ENCODE results near the gene IL27RA. TPM values are rescaled to one million over a fixed set of nuclear protein-coding genes. Genes with fewer than 3 reads are reported as not detected.

The IL27RA gene
- total RNA-seq, 2 donors from 2014 or later: 4.7 to 8.3 TPM

DNA sequence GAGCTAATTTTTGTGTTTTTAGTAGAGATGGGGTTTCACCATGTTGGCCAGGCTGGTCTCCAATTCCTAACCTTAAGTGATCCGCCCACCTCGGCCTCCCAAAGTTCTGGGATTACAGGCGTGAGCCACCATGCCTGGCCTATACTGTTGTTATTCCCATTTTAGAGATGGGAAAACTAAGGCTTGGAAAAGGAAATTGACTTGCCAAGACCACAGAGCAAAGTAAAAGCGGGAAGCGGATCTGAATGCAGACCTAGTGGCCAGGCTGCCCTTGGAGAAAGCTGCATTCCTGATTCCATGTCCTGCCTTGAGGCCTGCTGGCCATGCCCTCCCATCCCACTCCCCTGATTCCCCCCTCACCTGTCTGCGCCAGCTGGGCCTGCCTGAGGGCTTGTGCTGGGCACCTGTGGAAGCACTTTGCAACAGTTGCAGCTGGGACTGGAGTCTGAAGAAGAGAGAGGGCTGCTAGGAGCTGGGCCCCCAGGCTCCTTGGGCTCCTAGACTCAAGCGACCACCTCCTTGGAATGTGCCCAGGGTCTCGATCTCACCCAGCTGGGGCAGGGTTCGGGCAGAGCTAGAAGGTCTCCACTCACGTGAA, 24.6 kb downstream of the IL27RA start:
- intact Hi-C loops (cut with DNase I): no loop called here
- WGBS: 92% methylated on average over 10 of the region's 10 CpGs

DNA sequence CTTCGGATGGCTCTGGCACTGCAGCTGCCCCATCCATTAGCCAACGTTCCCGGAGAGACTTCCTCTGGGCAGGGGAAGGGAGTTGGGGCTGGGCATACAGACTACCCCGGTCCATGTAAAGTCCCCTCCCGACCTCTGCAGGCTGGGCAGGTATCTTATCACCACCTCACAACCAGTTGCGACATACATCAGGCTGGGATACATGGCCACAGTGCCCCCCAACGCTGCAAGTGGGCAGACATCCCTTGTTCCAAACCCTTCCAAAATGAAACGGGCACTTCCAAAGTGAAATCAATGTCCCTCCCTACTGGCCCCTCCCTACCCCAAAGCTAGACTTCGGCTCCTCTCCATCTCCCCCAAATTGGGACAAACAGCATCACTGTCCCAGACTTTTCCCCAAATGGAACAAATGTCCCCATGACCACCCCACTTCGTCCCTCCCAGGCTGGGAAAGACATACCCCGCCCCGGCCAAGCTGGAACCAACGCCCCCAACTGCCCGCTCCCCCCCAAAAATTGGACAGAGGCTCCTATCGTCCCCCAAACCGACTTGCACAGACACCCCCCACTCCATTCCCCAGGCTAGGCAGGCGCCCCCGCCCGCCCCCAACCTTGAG, 25.3 kb downstream of the IL27RA start:
- DNase-seq (ENCODE audit: low spot score): no peak
- TF ChIP-seq POLR2A (IDR thresholded peaks at IDR 0.05) (no peak), POLR2AphosphoS5 (IDR thresholded peaks at IDR 0.05) (no peak)
- TF ChIP-seq, protein P1, sequence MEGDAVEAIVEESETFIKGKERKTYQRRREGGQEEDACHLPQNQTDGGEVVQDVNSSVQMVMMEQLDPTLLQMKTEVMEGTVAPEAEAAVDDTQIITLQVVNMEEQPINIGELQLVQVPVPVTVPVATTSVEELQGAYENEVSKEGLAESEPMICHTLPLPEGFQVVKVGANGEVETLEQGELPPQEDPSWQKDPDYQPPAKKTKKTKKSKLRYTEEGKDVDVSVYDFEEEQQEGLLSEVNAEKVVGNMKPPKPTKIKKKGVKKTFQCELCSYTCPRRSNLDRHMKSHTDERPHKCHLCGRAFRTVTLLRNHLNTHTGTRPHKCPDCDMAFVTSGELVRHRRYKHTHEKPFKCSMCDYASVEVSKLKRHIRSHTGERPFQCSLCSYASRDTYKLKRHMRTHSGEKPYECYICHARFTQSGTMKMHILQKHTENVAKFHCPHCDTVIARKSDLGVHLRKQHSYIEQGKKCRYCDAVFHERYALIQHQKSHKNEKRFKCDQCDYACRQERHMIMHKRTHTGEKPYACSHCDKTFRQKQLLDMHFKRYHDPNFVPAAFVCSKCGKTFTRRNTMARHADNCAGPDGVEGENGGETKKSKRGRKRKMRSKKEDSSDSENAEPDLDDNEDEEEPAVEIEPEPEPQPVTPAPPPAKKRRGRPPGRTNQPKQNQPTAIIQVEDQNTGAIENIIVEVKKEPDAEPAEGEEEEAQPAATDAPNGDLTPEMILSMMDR (IDR thresholded peaks at IDR 0.05): no peak
- no peaks in the 10 kb centered on the region for H3K9me3 ChIP-seq
- no peaks in the 10 kb centered on the region for H3K36me3 ChIP-seq
- H3K4me1 ChIP-seq (replicated peaks): no peaks in the 10 kb centered on the region
- peak overlapping the region; percentile 20 to 33 for H3K4me3 ChIP-seq
- H3K27me3 ChIP-seq (replicated peaks; ENCODE audit: insufficient read depth): no peaks in the 10 kb centered on the region
- 29% methylated on average over 19 of the region's 19 CpGs for WGBS
- H3K27ac ChIP-seq: no peak overlapping the region
- intact Hi-C loops (cut with DNase I): no loop called here

More for the DNA sequence above, 24.6 kb downstream of the IL27RA start:
- Histone ChIP-seq H3K36me3 (no peaks in the 10 kb centered on the region), H3K4me3 (no peak overlapping the region), H3K4me1 (replicated peaks) (no peaks in the 10 kb centered on the region), H3K9me3 (no peaks in the 10 kb centered on the region), H3K27me3 (replicated peaks; ENCODE audit: insufficient read depth) (no peaks in the 10 kb centered on the region), H3K27ac (no peak overlapping the region)
- DNase-seq (ENCODE audit: low spot score): no peak
- TF ChIP-seq POLR2A (IDR thresholded peaks at IDR 0.05) (no peak), POLR2AphosphoS5 (IDR thresholded peaks at IDR 0.05) (no peak)
- TF ChIP-seq, protein P1 (IDR thresholded peaks at IDR 0.05): no peak

DNA sequence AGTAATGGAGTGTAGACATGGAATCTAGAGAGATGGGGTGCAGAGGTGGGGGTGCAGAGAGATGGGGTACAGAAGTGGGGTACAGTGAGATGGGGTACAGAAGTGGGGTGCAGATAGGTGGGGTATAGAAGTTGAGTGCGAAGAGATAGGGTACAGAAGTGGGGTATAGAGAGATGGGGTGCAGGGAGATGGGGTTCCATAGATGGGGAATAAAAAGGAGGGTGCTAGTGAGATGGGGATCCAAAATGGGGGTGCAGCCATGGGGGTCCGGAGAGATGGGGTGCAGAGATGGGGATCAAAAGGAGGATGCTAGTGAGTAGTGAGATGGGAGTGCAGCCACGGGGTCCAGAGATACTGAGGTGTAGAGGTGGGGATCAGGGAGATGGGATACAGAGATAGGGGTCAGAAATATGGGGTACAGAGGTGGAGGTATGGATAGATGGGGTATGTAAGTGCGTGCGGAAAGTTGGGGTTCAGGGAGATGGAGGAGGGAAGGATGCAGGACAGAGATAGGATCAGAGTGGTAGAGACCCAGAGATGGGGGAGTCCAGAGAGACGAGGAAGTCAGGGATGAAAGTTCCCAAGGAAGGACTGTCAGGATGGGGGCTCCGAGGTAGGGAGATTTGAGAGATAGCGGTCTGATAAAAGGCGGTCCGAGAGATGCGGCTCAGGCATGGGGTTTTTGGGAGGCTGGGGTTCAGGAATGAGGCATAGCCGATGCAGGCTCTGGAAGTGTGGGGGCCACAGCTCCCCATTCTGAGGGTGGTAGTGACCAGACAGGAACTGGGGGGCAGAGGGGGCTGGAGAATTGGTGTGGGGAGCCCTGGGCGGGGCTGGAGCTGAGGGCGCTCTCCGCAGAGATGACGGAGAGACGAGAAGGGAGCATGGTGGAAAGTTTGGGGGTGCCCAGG, 26.9 kb downstream of the IL27RA start:
- no peaks in the 10 kb centered on the region for H3K36me3 ChIP-seq
- WGBS: 22% methylated on average over 17 of the region's 17 CpGs
- intact Hi-C loops (cut with DNase I): no loop called here
- no peak for TF ChIP-seq POLR2A (IDR thresholded peaks at IDR 0.05)
- H3K27me3 ChIP-seq (replicated peaks; ENCODE audit: insufficient read depth): no peaks in the 10 kb centered on the region
- no peaks in the 10 kb centered on the region for H3K9me3 ChIP-seq
- DNase-seq (ENCODE audit: low spot score): no peak
- H3K27ac ChIP-seq: no peak overlapping the region
- H3K4me3 ChIP-seq: no peak overlapping the region
- H3K4me1 ChIP-seq (replicated peaks): no peaks in the 10 kb centered on the region

DNA sequence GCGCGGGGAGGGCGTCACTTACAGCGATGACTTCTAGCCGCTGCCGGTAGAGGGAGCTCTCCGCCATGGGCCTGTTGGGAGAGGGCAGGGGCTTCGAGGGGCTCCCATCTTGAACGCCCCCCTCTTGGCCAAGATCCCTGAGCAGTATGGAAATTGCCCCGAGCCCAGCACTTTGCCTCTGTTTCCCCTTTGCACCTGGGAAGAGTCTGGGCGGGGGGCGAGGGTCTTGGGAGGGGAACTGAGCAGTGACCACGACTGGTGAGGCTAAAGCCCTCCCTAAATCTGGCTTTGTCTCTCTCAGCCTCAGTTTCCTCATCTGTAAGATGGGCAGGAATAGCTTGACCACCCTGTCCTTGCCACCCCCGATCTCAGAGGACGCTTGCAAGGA, 27.5 kb downstream of the IL27RA start:
- 20% methylated on average over 15 of the region's 15 CpGs for WGBS
- intact Hi-C loops (cut with DNase I): no loop called here
- Histone ChIP-seq H3K36me3 (no peaks in the 10 kb centered on the region), H3K4me1 (replicated peaks) (no peaks in the 10 kb centered on the region), H3K27ac (no peak overlapping the region), H3K27me3 (replicated peaks; ENCODE audit: insufficient read depth) (no peaks in the 10 kb centered on the region), H3K9me3 (no peaks in the 10 kb centered on the region), H3K4me3 (no peak overlapping the region)
- DNase-seq (ENCODE audit: low spot score): no peak
- TF ChIP-seq, protein P1 (IDR thresholded peaks at IDR 0.05): peak; percentile 19 to 43 (median 35)
- TF ChIP-seq POLR2AphosphoS5 (IDR thresholded peaks at IDR 0.05): no peak

DNA sequence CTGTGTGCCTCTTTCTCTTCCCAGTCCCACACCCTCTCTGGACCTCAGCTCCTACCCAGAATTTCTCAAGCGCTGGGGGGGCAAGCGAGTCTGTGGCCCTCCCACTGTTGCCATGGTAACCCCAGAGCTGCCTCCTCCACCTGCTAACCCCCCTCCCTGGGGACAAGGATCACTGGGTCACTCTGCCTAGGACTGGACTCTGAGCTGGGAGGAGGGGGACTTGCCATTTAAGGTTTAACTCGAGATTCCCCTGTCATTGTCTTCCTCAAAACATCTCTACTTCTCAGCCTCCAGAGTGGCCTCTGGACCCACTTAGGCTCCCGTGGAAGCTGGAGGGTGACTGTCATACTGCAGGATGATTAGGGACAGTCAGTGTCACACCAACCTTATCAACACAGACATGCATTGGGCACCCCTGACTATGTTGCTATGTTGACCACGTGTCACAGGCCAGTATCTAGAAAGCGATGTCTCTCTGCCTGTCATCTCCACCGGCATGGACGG, 28.1 kb downstream of the IL27RA start:
- DNase-seq (ENCODE audit: low spot score): no peak
- Histone ChIP-seq H3K36me3 (no peaks in the 10 kb centered on the region), H3K27me3 (replicated peaks; ENCODE audit: insufficient read depth) (no peaks in the 10 kb centered on the region), H3K27ac (no peak overlapping the region), H3K9me3 (no peaks in the 10 kb centered on the region), H3K4me3 (no peak overlapping the region), H3K4me1 (replicated peaks) (no peaks in the 10 kb centered on the region)
- intact Hi-C loops (cut with DNase I): no loop called here
- no peak for TF ChIP-seq POLR2AphosphoS5 (IDR thresholded peaks at IDR 0.05)
- 60% methylated on average over 8 of the region's 8 CpGs for WGBS

Measured in prostate gland (tissue), 2 donors.